IMR-90 (cell line): ENCODE data around the gene RAD51B. TPM values are rescaled to one million over a fixed set of nuclear protein-coding genes. Genes with fewer than 3 reads are reported as not detected.

Experiments used
- ATAC-seq: fragments of 200-7000 bp; cut with Tn5 transposase; 2 replicates; pipeline ENCODE4 v1.9.1; 2020; ENCODE audit warnings: low read depth, mild to moderate bottlenecking, moderate library complexity
- BruUV-seq: library from RNA; stranded (reverse); fragments of 400-500 nt; replicated peaks from 2 replicates; lab custom pipeline; 2021; lab: Mats Ljungman, UMichigan
- CTCF ChIA-PET: fragments of 300-600 bp; formaldehyde crosslinking; extraction: SDS; loops from one replicate; lab custom pipeline; 2021; ENCODE audit warnings: antibody characterized with exemption; lab: Yijun Ruan, JAX
- POLR2A ChIA-PET: fragments of 300-600 bp; sonication (Branson Sonifier 250); formaldehyde crosslinking; loops from one replicate; lab custom pipeline; 2022; ENCODE audit warnings: antibody characterized with exemption; ENCODE audit not compliant: unreplicated experiment; lab: Charles Lee
- DNase-seq: peaks from one replicate; pipeline ENCODE4 v3.0.0; 2013
- H2AFZ ChIP-seq: replicated peaks from 2 replicates; pipeline ENCODE3; 2013; ENCODE audit warnings: low read length, mild to moderate bottlenecking; ENCODE audit not compliant: poor library complexity
- H2AK5ac ChIP-seq: 2 replicates; pipeline ENCODE4 v1.6.1; 2013; ENCODE audit warnings: low read depth, low read length, inconsistent platforms
- H2AK9ac ChIP-seq: replicated peaks from 2 replicates; pipeline ENCODE3; 2013; ENCODE audit warnings: mild to moderate bottlenecking, low read depth, low read length, moderate library complexity; ENCODE audit not compliant: poor library complexity
- H2BK120ac ChIP-seq: 2 replicates; pipeline ENCODE4 v1.6.1; 2013; ENCODE audit warnings: low read depth, low read length, inconsistent platforms
- H2BK15ac ChIP-seq: 3 replicates; pipeline ENCODE4 v1.6.1; 2013; ENCODE audit warnings: low read depth, low read length, inconsistent platforms
- H2BK20ac ChIP-seq: 2 replicates; pipeline ENCODE4 v1.6.1; 2013; ENCODE audit warnings: low read depth, mild to moderate bottlenecking, inconsistent platforms, low read length, moderate library complexity
- H2BK5ac ChIP-seq: 2 replicates; pipeline ENCODE4 v1.6.1; 2013; ENCODE audit warnings: mild to moderate bottlenecking, low read depth, low read length, inconsistent platforms; ENCODE audit not compliant: poor library complexity, severe bottlenecking
- H3K14ac ChIP-seq: replicated peaks from 2 replicates; pipeline ENCODE4 v1.6.1; 2013; ENCODE audit warnings: low read depth, low read length, inconsistent platforms
- H3K18ac ChIP-seq: 2 replicates; pipeline ENCODE4 v1.6.1; 2013; ENCODE audit warnings: low read depth, low read length, control low read depth
- H3K23ac ChIP-seq: 2 replicates; pipeline ENCODE4 v1.6.1; 2013; ENCODE audit warnings: low read depth, low read length, inconsistent platforms
- H3K27ac ChIP-seq: 2 replicates; pipeline ENCODE4 v1.5.1; 2013; ENCODE audit warnings: mild to moderate bottlenecking, control low read depth, low read length; ENCODE audit not compliant: insufficient read depth
- H3K27me3 ChIP-seq: 2 replicates; pipeline ENCODE4 v1.6.1; 2013; ENCODE audit warnings: low read length; ENCODE audit not compliant: control insufficient read depth, insufficient read depth
- H3K36me3 ChIP-seq: 2 replicates; pipeline ENCODE4 v1.6.1; 2013; ENCODE audit warnings: low read length, mixed read lengths; ENCODE audit not compliant: control insufficient read depth, insufficient read depth
- H3K4ac ChIP-seq: 2 replicates; pipeline ENCODE4 v1.6.1; 2013; ENCODE audit warnings: low read depth, low read length, inconsistent platforms
- H3K4me1 ChIP-seq: 2 replicates; pipeline ENCODE4 v1.6.1; 2013; ENCODE audit warnings: low read length, mixed read lengths; ENCODE audit not compliant: control insufficient read depth, insufficient read depth
- H3K4me2 ChIP-seq: 2 replicates; pipeline ENCODE4 v1.6.1; 2013; ENCODE audit warnings: low read depth, mild to moderate bottlenecking, control low read depth, low read length, moderate library complexity
- H3K4me3 ChIP-seq: 2 replicates; pipeline ENCODE4 v1.5.1; 2013; ENCODE audit warnings: low read depth, mild to moderate bottlenecking, control low read depth, low read length, moderate library complexity; ENCODE audit not compliant: insufficient read depth
- H3K56ac ChIP-seq: 2 replicates; pipeline ENCODE4 v1.6.1; 2013; ENCODE audit warnings: low read length, inconsistent platforms; ENCODE audit not compliant: insufficient read depth; ENCODE audit errors: extremely low read depth
- H3K79me1 ChIP-seq, 2 experiments: 2 replicates each; pipeline ENCODE4 v1.6.1; 2013; ENCODE audit warnings: low read length in 2 of 2, inconsistent platforms in 1 of 2, low read depth in 1 of 2
- H3K9ac ChIP-seq: 2 replicates; pipeline ENCODE4 v1.6.1; 2013; ENCODE audit warnings: low read depth, low read length, control low read depth
- H3K9me1 ChIP-seq: 2 replicates; pipeline ENCODE4 v1.6.1; 2013; ENCODE audit warnings: low read length, inconsistent platforms; ENCODE audit not compliant: insufficient read depth
- H3K9me3 ChIP-seq: 2 replicates; pipeline ENCODE4 v1.6.1; 2013; ENCODE audit warnings: low read length; ENCODE audit not compliant: control insufficient read depth, insufficient read depth
- H4K20me1 ChIP-seq: 2 replicates; pipeline ENCODE4 v1.6.1; 2013; ENCODE audit warnings: low read length, inconsistent platforms; ENCODE audit not compliant: insufficient read depth
- H4K5ac ChIP-seq: 2 replicates; pipeline ENCODE4 v1.6.1; 2013; ENCODE audit warnings: mild to moderate bottlenecking, low read depth, low read length, control low read depth
- H4K8ac ChIP-seq, 2 experiments: 2 replicates each; pipeline ENCODE4 v1.6.1; 2013; ENCODE audit warnings: low read depth in 2 of 2, low read length in 2 of 2, control low read depth in 1 of 2, inconsistent platforms in 1 of 2
- H4K91ac ChIP-seq: 2 replicates; pipeline ENCODE4 v1.6.1; 2013; ENCODE audit warnings: low read depth, low read length, inconsistent platforms; ENCODE audit not compliant: insufficient read depth
- BHLHE40 ChIP-seq: fragments of 150-350 bp; IDR thresholded peaks from 2 replicates; pipeline ENCODE4 v1.6.1; 2016; ENCODE audit warnings: mild to moderate bottlenecking, low read depth, low read length
- CHD1 ChIP-seq: IDR thresholded peaks from 2 replicates; pipeline ENCODE4 v1.6.1; 2012; ENCODE audit warnings: low read depth, low read length, improper control_type of control experiment
- MAFK ChIP-seq: IDR thresholded peaks from 2 replicates; pipeline ENCODE4 v1.6.1; 2012; ENCODE audit warnings: low read depth, low read length, improper control_type of control experiment
- MAZ ChIP-seq: IDR thresholded peaks from 2 replicates; pipeline ENCODE4 v1.6.1; 2012; ENCODE audit warnings: low read depth, mild to moderate bottlenecking, low read length, improper control_type of control experiment, moderate library complexity, borderline replicate concordance
- NFE2L2 ChIP-seq: fragments of 150-350 bp; IDR thresholded peaks from 2 replicates; pipeline ENCODE4 v1.6.1; 2016; ENCODE audit warnings: low read depth, mild to moderate bottlenecking, low read length
- POLR2A ChIP-seq: IDR thresholded peaks from 2 replicates; pipeline ENCODE4 v1.6.1; 2012; ENCODE audit warnings: mild to moderate bottlenecking, low read depth, low read length
- RFX5 ChIP-seq: IDR thresholded peaks from 2 replicates; pipeline ENCODE4 v1.8.0; 2012; ENCODE audit warnings: low read depth, mild to moderate bottlenecking, low read length, moderate library complexity
- SMC3 ChIP-seq: fragments of 150-350 bp; IDR thresholded peaks from 2 replicates; pipeline ENCODE4 v1.6.1; 2016; ENCODE audit warnings: low read depth, mild to moderate bottlenecking, antibody characterized with exemption, low read length, moderate library complexity
- WGBS, 2 experiments: methylation state at CpG; one replicate each; pipeline versions ENCODE4 v1.1.5 to v1.1.7; 2013; ENCODE audit warnings: missing lambda C conversion rate in 2 of 2; ENCODE audit not compliant: insufficient read length in 1 of 2; ENCODE audit errors: extremely low coverage in 2 of 2; 5-methylcytosine and 5-hydroxymethylcytosine counted together
- dilution Hi-C: fragments of 300-500 bp; cut with HindIII; formaldehyde crosslinking; loops from one replicate; pipeline ENCODE4 v1.14.3; 2018; ENCODE audit warnings: low sequenced_read_pairs; ENCODE audit not compliant: unreplicated experiment
- in situ Hi-C: fragments of 300-500 bp; cut with MboI; formaldehyde crosslinking; loops from 3 replicates; pipeline ENCODE4 v1.14.3; 2019; ENCODE audit warnings: low sequenced_read_pairs, inconsistent platforms, mixed read lengths
- intact Hi-C: fragments of 100-400 bp; cut with micrococcal nuclease; formaldehyde crosslinking; loops from 2 replicates; pipeline ENCODE4 v1.10.0; 2022
- polyA plus RNA-seq, 3 experiments: library from polyadenylated mRNA; depleted of rRNA; stranded (reverse); fragments of >200 nt; gene quantifications; 2 replicates each; pipeline ENCODE4 v1.2.3, GENCODE V29; 2012; ENCODE audit warnings: low replicate concordance in 1 of 3
- total RNA-seq: library from RNA; depleted of rRNA; stranded (reverse); fragments of >200 nt; gene quantifications from 2 replicates; pipeline ENCODE4 v1.2.3, GENCODE V29; 2012
- TF ChIP-seq, protein P1 (sequence below): fragments of 150-350 bp; IDR thresholded peaks from 2 replicates; pipeline ENCODE4 v1.6.1; 2016; ENCODE audit warnings: low read depth, mild to moderate bottlenecking, low read length, moderate library complexity, borderline replicate concordance

Gene RAD51B
- total and polyA plus RNA-seq, 2 of the 4 experiments (the other 2 are of a cell fraction) = 5.1 to 18.8 TPM

GRCh38 chr14:67917006-67917405, 97.4 kb downstream of the RAD51B start:
- ATAC-seq (no peak), DNase-seq (no peak)
- Histone ChIP-seq H3K9me1 (no peaks in the 10 kb centered on the region), H4K8ac (no peak overlapping the region), H2BK5ac (no peak overlapping the region), H2AFZ (no peak overlapping the region), H4K5ac (no peak overlapping the region), H2BK15ac (no peak overlapping the region), H3K4ac (no peak overlapping the region), H4K91ac (no peak overlapping the region), H3K27ac (no peak overlapping the region), H3K4me1 (peaks cover 4% of the 10 kb centered on the region; the same call in 1 of the 2 replicates), H2BK120ac (no peak overlapping the region), H3K4me3 (no peak overlapping the region), H3K4me2 (no peak overlapping the region), H3K56ac (no peak overlapping the region), H3K36me3 (no peaks in the 10 kb centered on the region), H3K23ac (no peak overlapping the region), H2AK9ac (no peak overlapping the region), H3K27me3 (no peaks in the 10 kb centered on the region), H2BK20ac (no peak overlapping the region), H2AK5ac (no peak overlapping the region), H4K20me1 (no peaks in the 10 kb centered on the region), H3K9ac (no peak overlapping the region), H3K79me1 (no peaks in the 10 kb centered on the region), H3K9me3 (no peaks in the 10 kb centered on the region), H3K14ac (no peak overlapping the region), H3K18ac (no peak overlapping the region)
- BruUV-seq = no TSS peak
- ChIA-PET CTCF (no interaction called here), POLR2A (no interaction called here)
- dilution Hi-C loops = no loop called here
- TF ChIP-seq MAFK (no peak), SMC3 (no peak), NFE2L2 (no peak), MAZ (no peak), BHLHE40 (no peak), RFX5 (no peak), POLR2A (no peak), CHD1 (no peak)
- TF ChIP-seq, protein P1, sequence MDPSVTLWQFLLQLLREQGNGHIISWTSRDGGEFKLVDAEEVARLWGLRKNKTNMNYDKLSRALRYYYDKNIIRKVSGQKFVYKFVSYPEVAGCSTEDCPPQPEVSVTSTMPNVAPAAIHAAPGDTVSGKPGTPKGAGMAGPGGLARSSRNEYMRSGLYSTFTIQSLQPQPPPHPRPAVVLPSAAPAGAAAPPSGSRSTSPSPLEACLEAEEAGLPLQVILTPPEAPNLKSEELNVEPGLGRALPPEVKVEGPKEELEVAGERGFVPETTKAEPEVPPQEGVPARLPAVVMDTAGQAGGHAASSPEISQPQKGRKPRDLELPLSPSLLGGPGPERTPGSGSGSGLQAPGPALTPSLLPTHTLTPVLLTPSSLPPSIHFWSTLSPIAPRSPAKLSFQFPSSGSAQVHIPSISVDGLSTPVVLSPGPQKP = no peak
- intact Hi-C loops = loop anchor here (5.0 kb wide), 1 partner anchor 80 kb away; no protein-coding TSS in a partner anchor
- in situ Hi-C loops = no loop called here
- 100% methylated on average over 2 of the region's 6 CpGs; no CpG with 5 or more reads in 1 of the 2 experiments for WGBS, 2 experiments
